OCI-M1 (cell line): ENCODE data around the gene BLID.

Source experiments
- DNase-seq: peaks from one replicate; lab custom pipeline; 2025; lab: John Stamatoyannopoulos, UW

The BLID gene

GRCh38 chr11:122139595-122139866 is 23.5 kb upstream of the BLID start:
- no peak for DNase-seq

- no peak for DNase-seq
Measured at GRCh38 chr11:122138744-122139594, 23.0 kb upstream of the BLID start.

DNA sequence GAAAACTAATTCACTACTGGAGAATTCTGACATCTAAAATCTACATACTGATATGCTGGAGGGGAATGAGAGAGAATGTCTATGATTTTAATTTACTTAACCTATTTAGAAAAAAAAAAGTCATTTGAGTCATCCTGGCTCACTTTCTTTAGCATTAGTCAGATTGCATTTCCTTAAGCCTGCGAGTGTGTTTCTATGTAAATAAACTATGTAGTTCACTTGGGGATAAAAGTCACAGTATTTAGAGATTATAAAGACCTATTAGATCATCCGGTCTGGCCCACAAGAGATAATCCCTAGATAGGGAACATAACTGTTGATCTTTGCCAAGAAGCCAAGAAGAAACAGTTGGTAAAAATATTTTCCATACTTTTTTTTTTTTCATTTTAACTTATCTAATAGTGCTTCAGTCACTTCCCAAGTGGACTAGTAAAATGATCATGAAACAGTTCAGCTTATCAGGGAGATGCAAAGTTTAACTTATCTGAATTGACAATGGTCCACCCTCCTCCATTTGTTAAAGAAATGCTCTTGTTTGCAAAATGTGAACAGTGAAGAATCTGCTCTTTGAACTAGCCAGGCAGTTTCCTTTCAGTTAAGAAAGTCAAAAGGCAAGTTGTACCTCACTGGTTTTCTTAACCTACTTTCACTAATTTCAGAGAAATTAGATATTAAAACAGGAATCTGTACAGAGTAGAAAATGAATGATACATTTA is 21.2 kb upstream of the BLID start:
- DNase-seq, result no peak

DNA sequence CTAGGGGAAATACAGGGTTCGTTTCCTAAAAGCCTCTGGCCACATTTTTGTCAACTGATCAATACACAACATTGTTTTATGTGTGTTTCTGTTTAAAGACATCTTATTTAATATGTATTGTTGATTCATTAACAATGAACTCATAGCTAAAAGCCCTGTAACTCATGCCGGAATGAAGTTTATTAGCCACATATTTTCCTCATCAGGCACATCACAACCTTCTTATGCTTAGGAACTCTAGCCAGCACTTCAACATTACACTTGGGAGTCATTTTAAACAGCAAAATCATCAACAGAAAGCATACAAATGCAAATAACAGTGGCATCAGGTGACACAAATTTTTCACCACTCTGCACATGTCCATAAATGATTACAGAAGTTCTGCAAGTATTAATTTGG is 15.1 kb upstream of the BLID start:
- DNase-seq, result no peak

GRCh38 chr11:122128146-122128545 is 12.1 kb upstream of the BLID start:
- DNase-seq, result no peak

GRCh38 chr11:122127020-122127419 is 11.0 kb upstream of the BLID start:
- DNase-seq, result no peak

GRCh38 chr11:122126024-122126688 is 10.1 kb upstream of the BLID start:
- DNase-seq, result no peak

GRCh38 chr11:122123263-122123929 is 7.4 kb upstream of the BLID start:
- DNase-seq, result no peak

GRCh38 chr11:122122179-122122578 is 6.2 kb upstream of the BLID start:
- DNase-seq, result no peak

- DNase-seq, result no peak
Measured at GRCh38 chr11:122120096-122120495, 4.1 kb upstream of the BLID start.

DNA sequence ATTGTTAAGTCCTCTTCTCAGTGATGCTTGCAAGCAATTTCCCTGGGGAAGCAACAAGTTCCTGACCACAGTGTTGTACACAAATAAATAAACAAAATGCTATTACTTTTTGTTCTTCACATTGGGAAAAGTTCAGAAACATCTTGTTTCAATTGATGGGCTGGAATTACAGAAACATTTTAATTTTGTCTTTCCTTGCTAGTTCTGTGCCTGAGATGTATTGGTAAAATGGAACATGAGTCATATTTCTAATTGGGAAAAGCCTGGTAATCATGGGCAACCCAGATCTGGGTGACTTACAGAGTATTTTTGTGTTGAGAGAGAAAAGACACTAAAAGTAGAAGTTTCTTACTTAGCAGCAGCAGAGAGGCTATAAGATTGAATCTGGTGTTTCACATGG is 576 bp upstream of the BLID start:
- no peak for DNase-seq

- no peak for DNase-seq
Measured at GRCh38 chr11:122114976-122115375, 1.0 kb downstream of the BLID start.

DNA sequence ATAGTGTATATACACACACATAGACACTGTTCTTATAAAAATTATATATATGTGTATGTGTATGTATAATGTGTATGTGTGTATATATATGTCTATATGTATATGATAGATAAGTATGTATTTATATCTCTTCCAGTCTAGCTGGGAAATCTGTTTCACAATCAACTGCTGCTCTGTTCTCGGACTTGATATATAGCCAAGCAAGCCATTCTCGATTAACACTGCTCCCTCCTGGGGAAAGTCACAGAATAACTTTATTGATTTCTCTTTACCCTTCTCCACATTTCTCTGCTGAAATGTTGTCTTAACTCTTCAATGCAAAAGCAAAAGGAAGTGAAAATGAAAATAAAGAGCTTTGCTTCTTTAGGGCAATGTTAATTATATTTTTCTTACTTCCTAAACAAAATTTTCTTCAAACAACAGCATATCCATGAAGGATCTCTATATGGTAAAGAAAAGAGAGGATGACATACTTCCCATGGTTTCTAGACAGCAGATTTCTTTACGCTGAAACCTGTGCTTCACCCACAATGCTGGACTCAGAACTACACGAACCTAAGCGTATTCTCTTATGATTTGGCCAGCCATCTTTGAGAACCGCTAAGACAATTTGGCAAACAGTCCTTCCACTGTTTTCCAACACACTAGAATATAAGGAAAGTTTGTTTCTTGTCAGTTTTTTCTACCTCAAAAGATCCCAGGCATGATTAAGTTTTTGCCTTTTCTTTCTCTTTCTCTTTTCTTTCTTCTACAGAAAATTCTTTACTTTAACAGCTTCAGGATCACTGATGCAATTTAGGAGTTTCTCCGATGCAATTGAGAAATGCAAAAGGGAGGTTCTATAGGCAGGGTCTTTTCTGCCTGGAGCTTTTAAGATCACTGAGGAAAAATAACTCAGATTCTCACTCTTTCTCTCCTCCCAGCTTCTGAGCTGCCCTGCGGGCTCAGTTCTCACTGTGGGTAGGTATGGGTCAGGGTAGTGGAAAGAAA is 1.9 kb downstream of the BLID start:
- DNase-seq, result no peak

- no peak for DNase-seq
Measured at GRCh38 chr11:122112470-122113365, 3.3 kb downstream of the BLID start.

GRCh38 chr11:122109932-122110331 is 6.1 kb downstream of the BLID start:
- DNase-seq, result no peak

DNA sequence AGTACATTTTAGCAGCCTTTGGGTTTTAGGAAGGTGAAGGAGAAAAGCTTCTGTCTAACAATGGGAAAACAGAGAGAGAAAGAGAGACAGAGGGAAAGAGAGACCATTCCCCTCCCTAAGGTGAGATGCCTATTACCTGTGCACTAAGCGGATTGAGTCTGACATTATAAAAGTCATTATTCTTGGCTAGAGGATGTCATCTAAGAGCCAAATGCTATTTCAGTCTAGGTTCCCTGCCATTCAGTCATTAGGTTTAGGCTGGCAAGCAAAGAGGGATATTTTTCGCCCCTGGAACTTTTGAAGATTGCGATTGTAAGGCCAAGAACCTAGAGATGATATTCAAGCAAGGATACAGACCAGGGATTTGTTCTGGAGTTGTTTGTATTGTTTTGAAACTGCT is 7.2 kb downstream of the BLID start:
- DNase-seq, result no peak

GRCh38 chr11:122108192-122108799 is 7.7 kb downstream of the BLID start:
- DNase-seq, result peak; percentile 70

GRCh38 chr11:122107566-122107965 is 8.4 kb downstream of the BLID start:
- peak; percentile 24 for DNase-seq

- DNase-seq, result no peak
Measured at GRCh38 chr11:122107045-122107444, 9.0 kb downstream of the BLID start.
